NT2/D1 (cell line): ENCODE results near the gene LCOR.

Experiments
- SUZ12 ChIP-seq: IDR thresholded peaks from 2 replicates; pipeline ENCODE4 v1.6.1; 2011; ENCODE audit not compliant: insufficient read length, insufficient read depth; ENCODE audit errors: extremely low read depth
- ZNF274 ChIP-seq: IDR thresholded peaks from 2 replicates; pipeline ENCODE4 v1.6.1; 2011; ENCODE audit warnings: mild to moderate bottlenecking, low read depth, low read length

DNA sequence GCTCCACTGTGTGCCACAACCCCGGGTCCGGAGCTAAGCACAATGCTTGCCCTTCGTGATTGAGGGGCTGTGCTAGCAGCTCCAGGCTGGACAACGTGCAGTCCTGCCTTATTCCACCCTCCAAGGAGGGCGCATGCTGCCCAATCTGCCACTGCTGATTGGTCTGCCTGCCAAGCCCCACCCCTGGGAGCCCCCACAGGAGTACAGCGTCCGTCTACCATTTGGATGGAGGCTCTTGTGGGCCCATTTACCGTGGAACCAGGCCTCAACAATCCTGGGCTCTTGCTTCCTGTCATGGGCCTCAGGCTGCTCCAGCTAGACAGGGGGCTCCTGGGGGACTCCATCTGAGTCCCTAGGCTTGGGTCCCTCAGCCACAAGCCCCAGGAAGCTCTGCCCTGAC lies 180.4 kb downstream of the LCOR start:
- TF ChIP-seq ZNF274: no peak
- TF ChIP-seq SUZ12: no peak
